GM13977 (cell line): ENCODE results near the gene ZFHX3.

Experiments
- DNase-seq: peaks from one replicate; pipeline ENCODE4 v3.0.0; 2012; ENCODE audit warnings: low spot score
- in situ Hi-C: fragments of 300-500 bp; cut with MboI; formaldehyde crosslinking; loops from one replicate; pipeline ENCODE4 v1.12.0; 2022; ENCODE audit warnings: low sequenced_read_pairs, low pct_unique_long_range_greater_than_20kb, mixed read lengths, inconsistent platforms; ENCODE audit not compliant: unreplicated experiment
- TF ChIP-seq, protein P1 (sequence below): IDR thresholded peaks from 2 replicates; pipeline ENCODE4 v1.5.1; 2012; ENCODE audit warnings: mild to moderate bottlenecking, control low read depth; ENCODE audit not compliant: insufficient read depth; ENCODE audit errors: extremely low read depth, missing control alignments

The ZFHX3 gene

DNA sequence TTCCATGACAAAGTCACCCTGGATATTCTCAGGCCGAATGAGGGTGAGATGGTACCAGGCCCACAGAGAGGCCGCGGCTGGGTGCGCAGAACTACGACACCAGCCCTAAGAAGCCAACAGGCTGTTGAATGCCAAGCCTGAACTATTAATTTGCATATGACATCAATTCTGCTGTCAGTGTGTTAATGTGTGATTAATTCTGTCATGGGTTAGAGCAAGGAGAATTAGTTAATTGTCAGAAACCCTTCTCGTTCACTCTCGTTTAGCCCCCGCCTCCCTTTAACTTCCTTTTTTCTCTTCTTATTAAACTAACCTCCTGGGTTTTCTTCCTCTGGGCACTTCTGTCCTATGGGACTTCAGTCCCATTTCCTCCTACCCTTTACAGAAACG, 123.4 kb downstream of the ZFHX3 start:
- in situ Hi-C loops, result no loop called here
- DNase-seq, result no peak
- TF ChIP-seq, protein P1, sequence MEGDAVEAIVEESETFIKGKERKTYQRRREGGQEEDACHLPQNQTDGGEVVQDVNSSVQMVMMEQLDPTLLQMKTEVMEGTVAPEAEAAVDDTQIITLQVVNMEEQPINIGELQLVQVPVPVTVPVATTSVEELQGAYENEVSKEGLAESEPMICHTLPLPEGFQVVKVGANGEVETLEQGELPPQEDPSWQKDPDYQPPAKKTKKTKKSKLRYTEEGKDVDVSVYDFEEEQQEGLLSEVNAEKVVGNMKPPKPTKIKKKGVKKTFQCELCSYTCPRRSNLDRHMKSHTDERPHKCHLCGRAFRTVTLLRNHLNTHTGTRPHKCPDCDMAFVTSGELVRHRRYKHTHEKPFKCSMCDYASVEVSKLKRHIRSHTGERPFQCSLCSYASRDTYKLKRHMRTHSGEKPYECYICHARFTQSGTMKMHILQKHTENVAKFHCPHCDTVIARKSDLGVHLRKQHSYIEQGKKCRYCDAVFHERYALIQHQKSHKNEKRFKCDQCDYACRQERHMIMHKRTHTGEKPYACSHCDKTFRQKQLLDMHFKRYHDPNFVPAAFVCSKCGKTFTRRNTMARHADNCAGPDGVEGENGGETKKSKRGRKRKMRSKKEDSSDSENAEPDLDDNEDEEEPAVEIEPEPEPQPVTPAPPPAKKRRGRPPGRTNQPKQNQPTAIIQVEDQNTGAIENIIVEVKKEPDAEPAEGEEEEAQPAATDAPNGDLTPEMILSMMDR, result no peak

DNA sequence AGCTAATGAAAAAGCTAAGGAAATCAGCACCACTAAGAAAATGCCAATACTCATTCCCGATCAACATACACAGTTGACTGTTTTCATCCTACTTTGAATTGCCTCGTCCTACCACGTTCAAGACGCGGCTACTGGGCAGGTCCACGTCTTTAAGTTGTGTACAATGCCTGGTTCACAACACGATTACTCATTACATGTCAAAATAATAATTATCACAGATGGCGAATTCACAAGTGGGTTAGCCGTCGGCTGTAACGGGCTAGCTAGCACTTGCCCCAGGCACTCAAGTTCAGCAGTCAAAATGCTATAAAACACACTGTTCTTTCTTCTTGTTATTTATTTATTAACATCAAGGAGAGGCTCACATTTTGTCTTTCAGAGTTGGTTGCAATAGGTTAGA, 124.2 kb downstream of the ZFHX3 start:
- in situ Hi-C loops, result no loop called here
- TF ChIP-seq, protein P1, result no peak
- DNase-seq, result no peak

DNA sequence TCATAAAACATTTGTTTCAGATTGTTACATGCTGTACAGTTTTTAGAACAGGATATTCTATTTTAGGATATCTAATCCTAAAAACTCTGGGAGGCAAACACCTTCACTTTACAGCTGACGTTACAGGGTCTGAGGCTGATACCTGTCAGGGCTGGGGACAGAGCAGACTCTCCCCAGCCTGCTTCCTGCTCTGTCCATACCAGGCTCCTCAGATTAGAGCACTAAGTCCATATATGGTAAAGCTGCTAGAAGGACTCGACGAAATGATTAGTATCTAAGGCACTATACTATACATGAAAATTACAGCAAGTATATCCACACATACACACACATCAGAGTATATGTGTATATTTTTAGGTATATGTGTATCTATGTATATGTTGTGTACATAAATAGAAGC, 125.2 kb downstream of the ZFHX3 start:
- in situ Hi-C loops, result no loop called here
- DNase-seq, result no peak
- TF ChIP-seq, protein P1, result no peak

DNA sequence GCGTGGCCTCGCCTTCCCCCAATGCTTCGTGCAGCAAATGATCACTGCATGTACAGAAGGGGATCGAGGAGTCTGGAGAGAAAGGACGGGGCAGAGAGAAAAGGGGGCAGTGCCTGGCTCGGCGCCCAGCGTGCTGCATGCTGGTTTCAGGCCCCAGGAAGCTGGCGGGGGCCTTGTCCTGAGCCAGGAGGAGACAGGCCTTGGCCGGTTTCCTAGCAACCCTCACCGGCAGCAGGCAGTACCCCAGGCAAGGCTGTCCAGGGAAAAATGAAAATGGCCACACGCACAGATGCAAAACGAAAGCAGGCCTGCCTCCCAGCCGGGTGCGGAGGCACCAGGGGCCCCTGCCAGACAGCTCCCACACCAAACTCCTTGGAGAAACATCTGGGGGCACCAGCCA, 126.3 kb downstream of the ZFHX3 start:
- TF ChIP-seq, protein P1, result no peak
- DNase-seq, result no peak
- in situ Hi-C loops, result no loop called here

DNA sequence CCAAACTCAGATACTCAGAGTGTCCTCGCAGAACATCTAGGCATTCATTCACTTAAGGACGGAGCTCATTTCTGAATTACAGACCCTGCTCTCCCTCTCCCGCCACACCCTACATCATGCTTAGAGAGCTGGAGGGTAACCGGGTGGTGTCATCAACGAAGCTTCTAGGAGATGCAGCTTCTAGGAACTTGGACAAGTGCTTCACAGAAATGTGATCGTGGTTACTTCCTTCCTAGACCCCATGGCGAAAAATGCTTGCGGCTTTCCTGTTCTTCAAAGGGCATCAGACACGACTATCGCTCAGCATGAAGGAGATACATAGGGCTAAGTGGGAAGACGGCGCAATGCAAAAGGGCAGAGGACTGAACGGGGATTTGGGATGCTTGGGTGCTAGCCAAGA, 126.8 kb downstream of the ZFHX3 start:
- no peak for DNase-seq
- in situ Hi-C loops, result no loop called here
- TF ChIP-seq, protein P1, result no peak

GRCh38 chr16:72917051-72917450, 130.9 kb downstream of the ZFHX3 start:
- TF ChIP-seq, protein P1, result no peak

DNA sequence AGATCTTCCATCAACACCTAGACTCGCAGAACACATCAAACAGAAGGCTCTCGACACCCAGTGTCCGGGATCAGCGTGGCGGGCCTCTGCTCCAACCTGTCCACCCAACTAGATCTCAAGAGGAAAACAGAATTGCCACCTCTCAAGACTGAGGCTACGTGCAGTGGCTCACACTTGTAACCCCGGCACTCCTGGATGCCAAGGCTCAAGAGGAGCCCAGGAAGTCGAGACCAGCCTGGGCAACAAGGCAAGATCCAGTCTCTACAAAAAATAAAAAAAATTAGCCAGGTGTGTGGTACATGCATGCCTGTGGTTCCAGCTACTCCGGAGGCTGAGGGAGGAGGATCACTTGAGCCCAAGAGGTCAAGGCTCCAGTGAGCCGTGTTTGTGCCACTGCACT, 132.6 kb downstream of the ZFHX3 start:
- in situ Hi-C loops, result no loop called here
- no peak for DNase-seq
- TF ChIP-seq, protein P1, result no peak

More at GRCh38 chr16:72917051-72917450, 130.9 kb downstream of the ZFHX3 start:
- DNase-seq, result no peak
- in situ Hi-C loops, result no loop called here
